Measurements from ENCODE around the gene TANGO6. TPM values are rescaled to one million over a fixed set of nuclear protein-coding genes. Genes with fewer than 3 reads are reported as not detected.

TANGO6 gene
- polyA plus RNA-seq, 12 donors: 4.6 to 23.6 (median 5.7) TPM; not detected in 1

GRCh38 chr16:68860978-68861892 is 17.9 kb downstream of the TANGO6 start:
- DNase-seq: no peak

DNA sequence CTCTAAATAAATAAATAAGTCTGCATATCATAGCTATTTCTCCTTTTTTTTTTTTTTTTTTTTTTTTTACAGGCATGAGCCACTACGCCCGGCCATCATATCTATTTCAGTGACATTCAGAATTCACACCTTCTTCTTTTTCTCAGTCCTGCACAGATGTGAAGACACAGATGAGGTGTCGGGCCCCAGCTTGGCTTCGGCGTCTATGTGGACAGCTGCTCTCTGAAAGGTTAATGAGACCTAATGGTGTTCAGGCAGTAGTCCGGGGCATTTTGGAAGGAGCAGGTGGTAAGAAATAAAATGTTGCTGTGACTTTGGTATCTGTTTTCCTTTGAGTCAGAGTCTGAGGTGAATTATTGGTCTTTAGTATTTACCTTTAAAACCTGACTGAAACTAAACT is 23.6 kb downstream of the TANGO6 start:
- no peak for DNase-seq

DNA sequence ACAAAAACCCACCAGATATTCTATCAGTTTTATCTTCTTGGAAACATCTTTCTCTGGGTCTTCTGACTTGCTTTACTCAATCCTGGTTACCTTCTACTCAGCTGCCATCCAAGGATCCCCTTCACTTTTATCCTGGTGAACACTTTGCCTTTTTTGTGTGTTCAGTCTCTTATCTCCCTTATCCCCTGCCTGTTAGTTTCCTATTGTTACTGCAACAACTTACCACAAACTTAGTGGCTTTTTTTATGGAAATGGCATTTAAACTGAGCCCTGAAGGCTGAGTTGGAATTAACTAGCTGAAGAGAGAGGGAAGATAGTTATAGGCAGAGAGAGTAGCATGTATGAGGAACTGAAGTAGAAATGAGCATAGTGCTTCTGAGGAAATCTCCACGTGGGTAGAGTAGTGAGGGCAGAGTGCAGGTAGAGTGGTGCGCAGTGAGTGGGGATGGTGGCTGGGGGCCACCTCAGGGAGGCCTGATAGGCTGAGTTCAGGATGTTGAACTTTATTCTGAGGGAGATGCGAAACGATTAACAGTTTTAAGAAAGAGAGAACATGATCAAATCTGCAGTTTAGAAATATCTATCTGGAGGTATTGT is 26.3 kb downstream of the TANGO6 start:
- no peak for DNase-seq

DNA sequence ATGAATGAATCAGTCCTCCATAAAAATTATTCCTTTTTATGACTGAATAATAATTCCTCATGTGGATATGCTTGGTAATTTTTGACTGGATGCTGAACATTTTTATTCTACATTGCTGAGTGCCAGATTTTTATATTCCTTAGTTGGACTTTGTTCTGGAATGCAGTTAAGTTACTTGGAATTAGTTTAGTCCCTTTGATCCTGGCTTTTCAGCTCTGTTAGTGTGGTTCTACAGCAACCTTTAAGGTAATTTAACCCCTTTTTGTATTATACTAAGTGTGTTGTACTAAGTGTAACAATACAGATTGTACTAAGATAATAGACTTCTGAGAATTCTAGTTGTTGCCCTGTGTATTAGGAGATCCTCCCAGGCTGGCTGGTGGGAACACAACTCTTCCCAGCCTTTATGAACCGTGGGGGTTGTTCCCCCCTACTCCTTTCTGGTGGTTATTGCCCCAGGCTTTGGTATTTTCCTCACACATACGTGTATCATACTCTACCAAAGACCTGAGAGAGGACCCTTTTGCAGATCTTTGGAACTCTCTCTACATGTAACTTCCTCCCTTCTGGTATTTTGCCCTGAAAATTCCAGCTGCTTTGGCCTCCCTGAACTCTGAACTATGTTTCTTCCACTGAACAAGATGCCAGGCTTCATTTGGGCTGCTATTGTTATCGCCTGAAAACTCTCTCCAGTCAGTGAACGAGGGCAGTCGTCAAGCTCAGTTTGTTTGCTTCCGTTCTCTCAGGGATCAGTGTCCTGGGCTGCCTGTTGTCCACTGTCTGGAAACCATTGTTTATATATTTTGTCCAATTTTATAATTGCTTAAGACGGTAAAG is 30.5 kb downstream of the TANGO6 start:
- DNase-seq: no peak

- no peak for DNase-seq
Observed at GRCh38 chr16:68875871-68876270, 32.5 kb downstream of the TANGO6 start.

DNA sequence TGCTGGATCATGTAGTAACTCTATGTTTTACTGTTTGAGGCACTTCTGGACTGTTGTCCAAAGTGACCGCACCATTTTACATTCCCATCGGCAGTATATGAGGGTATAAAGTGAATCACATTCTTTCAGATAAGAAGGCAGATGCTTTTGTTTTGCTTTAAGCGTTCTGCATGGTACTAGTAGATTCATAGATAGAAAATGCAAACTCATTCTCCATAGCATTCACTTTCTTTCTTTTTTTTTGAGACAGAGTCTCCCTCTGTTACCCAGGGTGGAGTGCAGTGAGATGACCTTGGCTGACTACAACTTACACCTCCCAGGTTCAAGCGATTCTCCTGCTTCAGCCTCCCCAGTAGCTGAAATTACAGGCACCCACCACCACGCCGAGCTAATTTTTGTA is 40.4 kb downstream of the TANGO6 start:
- DNase-seq: no peak

GRCh38 chr16:68884401-68884800 is 41.1 kb downstream of the TANGO6 start:
- no peak for DNase-seq

- no peak for DNase-seq
Observed at GRCh38 chr16:68884861-68885720, 41.8 kb downstream of the TANGO6 start.

GRCh38 chr16:68887107-68887506 is 43.8 kb downstream of the TANGO6 start:
- DNase-seq: no peak

DNA sequence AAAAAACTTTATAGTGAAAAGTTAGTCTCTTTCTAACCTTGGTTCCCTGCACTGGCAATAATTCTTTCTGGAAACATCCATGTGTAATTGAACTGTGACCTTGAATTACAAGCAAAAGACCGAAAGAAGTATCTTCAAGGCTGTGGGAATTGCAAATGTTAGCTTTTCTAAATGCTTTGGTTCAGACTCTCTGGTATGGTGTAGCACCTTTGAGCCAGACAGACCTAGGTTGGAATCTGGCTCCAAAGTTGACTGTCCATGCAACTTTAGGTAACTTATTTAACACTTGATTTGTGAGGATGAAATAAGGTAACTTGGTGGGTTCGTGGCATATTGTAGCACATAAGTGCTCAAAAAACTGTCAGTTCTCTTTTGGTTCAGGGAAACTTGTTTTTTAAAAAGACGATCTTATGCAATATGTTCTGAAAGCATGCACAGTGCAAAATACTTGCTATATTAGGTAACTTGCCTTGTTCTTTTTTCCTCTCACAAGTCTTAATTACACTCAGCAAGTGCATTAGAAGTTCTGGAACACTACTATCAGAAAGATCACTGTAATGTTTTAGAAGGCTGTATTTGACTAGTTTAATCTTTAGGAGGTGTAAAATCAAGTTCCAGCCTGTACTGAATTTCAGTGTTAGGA is 46.3 kb downstream of the TANGO6 start:
- no peak for DNase-seq

DNA sequence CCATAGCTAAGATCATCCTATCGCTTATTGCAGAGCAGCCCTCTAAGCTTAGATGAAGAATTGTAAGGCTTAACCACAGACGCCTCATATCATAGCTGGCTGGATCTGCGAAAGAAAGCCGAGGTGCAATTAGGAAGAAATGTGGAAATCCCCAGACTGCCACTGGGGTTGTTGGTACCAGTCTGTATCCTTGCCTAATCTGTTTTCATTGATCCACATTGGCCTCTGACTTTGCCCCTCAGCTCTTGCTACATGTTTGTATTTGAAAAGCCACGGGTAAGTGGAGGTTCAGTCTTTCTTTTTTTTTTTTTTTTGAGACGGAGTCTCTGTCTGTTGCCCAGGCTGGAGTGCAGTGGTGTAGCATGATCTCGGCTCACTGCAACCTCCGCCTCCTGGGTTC is 48.9 kb downstream of the TANGO6 start:
- no peak for DNase-seq

GRCh38 chr16:68892898-68893297 is 49.6 kb downstream of the TANGO6 start:
- no peak for DNase-seq

- DNase-seq: peak; percentile 22
Observed at GRCh38 chr16:68893710-68894705, 50.7 kb downstream of the TANGO6 start.

DNA sequence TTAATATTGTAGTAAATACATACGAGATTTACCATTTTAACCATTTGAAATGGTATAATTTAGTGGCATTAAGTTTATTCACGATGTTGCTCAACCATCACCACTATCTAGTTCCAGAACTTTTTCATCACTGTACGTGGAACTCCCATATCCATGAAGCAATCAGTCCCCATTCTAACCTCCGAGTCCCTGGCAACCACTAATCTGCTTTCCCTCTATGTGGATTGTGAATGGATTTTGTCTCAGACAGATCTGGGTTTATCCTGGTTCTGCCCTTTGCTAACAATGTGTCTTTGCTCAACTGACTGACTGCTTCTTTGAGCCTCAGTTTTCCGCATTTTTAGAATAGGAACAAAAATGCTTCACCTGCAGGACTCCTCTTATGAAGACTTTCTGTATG is 51.4 kb downstream of the TANGO6 start:
- DNase-seq: no peak

DNA sequence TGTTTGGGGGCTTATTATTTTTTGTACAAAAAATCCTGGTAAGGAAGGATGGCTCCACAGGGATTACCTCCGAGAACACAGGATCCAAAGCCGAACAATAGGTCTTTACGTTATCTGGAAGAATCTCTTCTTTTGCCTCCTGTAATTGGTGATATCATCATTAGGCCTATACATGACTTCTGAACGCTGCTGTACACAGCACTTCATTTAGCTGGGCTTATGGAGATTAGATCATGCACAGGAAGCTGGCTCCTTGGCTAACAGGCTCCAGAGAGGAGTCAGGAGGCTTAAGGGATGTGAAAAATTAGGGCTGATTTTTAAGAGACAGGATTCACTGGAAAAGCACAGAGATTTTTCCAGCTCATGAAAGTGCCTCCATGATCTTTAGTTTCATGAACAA is 54.7 kb downstream of the TANGO6 start:
- DNase-seq: no peak

DNA sequence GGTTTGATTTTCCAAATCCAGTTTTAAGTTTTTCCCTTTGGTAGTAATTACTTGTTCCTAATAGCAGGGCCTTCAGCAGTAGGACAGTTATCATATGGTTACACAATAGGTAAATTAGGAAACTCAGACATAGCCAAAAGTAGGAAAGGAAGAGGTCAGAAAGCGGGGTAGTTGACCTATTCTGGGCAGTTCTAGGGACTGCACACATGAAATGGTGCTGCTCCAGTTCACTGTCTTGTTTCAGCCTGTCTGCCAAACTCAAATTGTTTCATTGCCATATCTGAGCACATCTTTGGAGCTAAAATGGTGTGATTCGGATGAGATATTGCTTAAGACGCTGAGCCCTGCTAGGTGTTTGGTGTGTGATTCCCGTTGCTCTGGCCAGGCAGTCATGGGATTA is 56.7 kb downstream of the TANGO6 start:
- DNase-seq: no peak

DNA sequence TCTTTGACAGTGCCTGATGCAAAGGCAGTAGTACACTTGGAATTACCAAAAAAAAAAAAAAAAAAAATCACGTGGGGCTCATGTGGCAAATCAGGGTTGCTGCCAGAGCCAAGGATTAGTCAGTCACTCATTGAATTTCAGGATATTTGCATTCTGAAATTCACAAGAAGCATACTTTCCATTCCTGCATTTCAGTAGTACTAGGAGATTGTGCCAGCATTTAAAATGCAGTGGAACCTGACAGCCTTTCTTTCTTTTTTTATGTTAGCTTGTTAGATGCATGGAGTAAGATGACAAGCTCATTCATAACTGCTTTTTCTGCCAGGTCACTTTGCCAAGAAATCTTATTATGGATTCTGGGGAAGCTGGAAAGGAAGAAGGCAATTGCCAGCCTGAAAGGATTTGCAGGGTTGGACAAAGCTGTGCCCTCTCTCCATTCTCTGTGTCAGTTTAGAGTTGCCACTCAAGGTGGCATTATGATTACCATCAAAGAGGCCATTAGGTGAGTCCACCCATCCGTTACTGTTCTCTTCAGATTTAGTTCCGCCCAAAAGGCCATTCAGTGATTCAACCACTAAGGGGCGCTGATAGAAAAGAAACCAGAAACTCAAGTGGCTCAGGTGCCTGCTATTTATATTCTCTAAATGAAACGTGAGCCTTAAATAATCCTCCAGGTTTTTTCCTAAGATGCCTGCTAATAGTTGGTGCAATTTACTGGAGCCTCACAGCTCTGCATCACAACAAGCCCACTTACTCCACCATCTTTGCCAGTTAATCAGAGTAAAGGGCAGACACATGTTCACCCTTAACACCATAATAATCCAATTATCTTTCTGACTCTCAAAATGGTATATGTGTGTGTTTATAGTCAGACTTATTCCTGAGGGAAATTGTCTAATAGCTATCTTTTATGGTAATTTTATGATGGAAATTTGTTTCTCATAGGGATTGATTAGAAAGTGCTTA is 59.0 kb downstream of the TANGO6 start:
- DNase-seq: peak; percentile 36

- DNase-seq: no peak
Observed at GRCh38 chr16:68902969-68903345, 59.6 kb downstream of the TANGO6 start.
